Esophagus muscularis mucosa (tissue), 4 donors: ENCODE results near the gene CDC6. TPM values are rescaled to one million over a fixed set of nuclear protein-coding genes. Genes with fewer than 3 reads are reported as not detected.

ENCODE experiments used
- DNase-seq: peaks from one replicate; pipeline ENCODE4 v3.0.0-alpha.2; 2017; ENCODE audit errors: extremely low spot score
- H3K27ac ChIP-seq, 4 donors: fragments of 200-600 bp; sonication (generic); replicated peaks in 1 of 4; 1 replicate in 3 of 4; 2 replicates in 1 of 4; pipeline ENCODE4 v1.5.1; 2016 to 2019; ENCODE audit warnings: mild to moderate bottlenecking in 1 of 4
- H3K27me3 ChIP-seq, 4 donors: fragments of 200-600 bp; sonication (generic); one replicate each; pipeline versions ENCODE4 v1.5.1 to v1.6.0; 2016 to 2019
- H3K36me3 ChIP-seq, 4 donors: fragments of 200-600 bp; sonication (generic); one replicate each; pipeline ENCODE4 v1.5.1; 2016 to 2019
- H3K4me1 ChIP-seq, 4 donors: fragments of 200-600 bp; sonication (generic); one replicate each; pipeline ENCODE4 v1.5.1; 2016 to 2019
- H3K4me3 ChIP-seq, 4 donors: fragments of 200-600 bp; sonication (generic); 1 replicate in 2 of 4; 2 replicates in 2 of 4; pipeline ENCODE4 v1.5.1; 2016 to 2019; ENCODE audit warnings: mild to moderate bottlenecking in 4 of 4, moderate library complexity in 1 of 4
- H3K9me3 ChIP-seq, 4 donors: fragments of 200-600 bp; sonication (generic); 1 replicate in 3 of 4; 2 replicates in 1 of 4; pipeline ENCODE4 v1.5.1; 2016 to 2019
- CTCF ChIP-seq, 3 experiments: fragments of 200-600 bp in 2 of 3; fragments of 450-650 bp in 1 of 3; sonication (generic) in 2 of 3; IDR thresholded peaks; one replicate each; pipeline ENCODE4 v1.5.1; 2017 to 2019; ENCODE audit warnings: antibody characterized with exemption in 3 of 3, mild to moderate bottlenecking in 2 of 3, moderate library complexity in 1 of 3
- EP300 ChIP-seq: sonication (generic); formaldehyde crosslinking; IDR thresholded peaks from one replicate; pipeline ENCODE4 v1.6.1; 2017; ENCODE audit warnings: antibody characterized with exemption
- POLR2A ChIP-seq: fragments of 450-650 bp; IDR thresholded peaks from one replicate; pipeline ENCODE4 v1.6.1; 2017; ENCODE audit warnings: antibody characterized with exemption, moderate library complexity, mild to moderate bottlenecking, low read depth
- POLR2AphosphoS5 ChIP-seq, 2 donors: sonication (generic); formaldehyde crosslinking; IDR thresholded peaks; one replicate each; pipeline ENCODE4 v1.6.1; 2017; ENCODE audit warnings: antibody characterized with exemption in 2 of 2
- WGBS: methylation state at CpG from one replicate; pipeline ENCODE4 v1.1.5; 2018; 5-methylcytosine and 5-hydroxymethylcytosine counted together
- intact Hi-C: fragments of 100-400 bp; cut with DNase I; formaldehyde crosslinking; loops from one replicate; pipeline ENCODE4 v1.15.1; 2023
- total RNA-seq, 4 donors: library from RNA; depleted of rRNA; stranded (reverse); fragments of >200 nt; gene quantifications; one replicate each; pipeline versions ENCODE4 v1.1.0 to v1.2.1, GENCODE V29; 2016

CDC6 gene
- total RNA-seq, 4 donors from 2014 or later: 0.32 to 0.83 (median 0.44) TPM

GRCh38 chr17:40340327-40340726 lies 52.6 kb downstream of the CDC6 start:
- no peak for TF ChIP-seq POLR2A
- no peak for TF ChIP-seq POLR2AphosphoS5 (IDR thresholded peaks at IDR 0.05)
- no peak for TF ChIP-seq CTCF (IDR thresholded peaks at IDR 0.05)
- no peak for TF ChIP-seq EP300
- peaks cover 52 to 87% (median 84%) of the 10 kb centered on the region in 4 donors for H3K4me1 ChIP-seq
- no peak for DNase-seq
- H3K36me3 ChIP-seq: no peaks in the 10 kb centered on the region
- 100% methylated on average over 1 of the region's 1 CpG for WGBS
- no peak overlapping the region for H3K4me3 ChIP-seq
- H3K27me3 ChIP-seq: no peaks in the 10 kb centered on the region
- no peaks in the 10 kb centered on the region for H3K9me3 ChIP-seq
- intact Hi-C loops: no loop called here
- H3K27ac ChIP-seq: peak overlapping the region; percentile 96 to 98 (median 96)

GRCh38 chr17:40340880-40341807 lies 53.5 kb downstream of the CDC6 start:
- TF ChIP-seq POLR2A (peak; percentile 60), EP300 (no peak), CTCF (IDR thresholded peaks at IDR 0.05) (peak in 2 of 3 experiments; percentile 8 to 26), POLR2AphosphoS5 (IDR thresholded peaks at IDR 0.05) (peak; percentile 93)

GRCh38 chr17:40341808-40342503 lies 54.3 kb downstream of the CDC6 start:
- no peak for DNase-seq
- no peaks in the 10 kb centered on the region for H3K27me3 ChIP-seq
- intact Hi-C loops: loop anchor here (2.0 kb wide), 1 partner anchor 25 kb away; no protein-coding TSS in a partner anchor
- WGBS: under 1% methylated on average over 30 of the region's 55 CpGs
- peaks cover 62 to 87% (median 84%) of the 10 kb centered on the region in 4 donors for H3K4me1 ChIP-seq
- no peaks in the 10 kb centered on the region for H3K36me3 ChIP-seq
- H3K9me3 ChIP-seq: no peaks in the 10 kb centered on the region
- H3K27ac ChIP-seq: peak overlapping the region; percentile 96 to 98 (median 96)
- no peak for TF ChIP-seq EP300
- TF ChIP-seq POLR2A: peak; percentile 45
- TF ChIP-seq POLR2AphosphoS5 (IDR thresholded peaks at IDR 0.05): peak; percentile 63 to 83
- peak overlapping the region; percentile 87 to 97 (median 92) for H3K4me3 ChIP-seq

More at GRCh38 chr17:40340880-40341807, 53.5 kb downstream of the CDC6 start:
- DNase-seq: peak; percentile 97
- Histone ChIP-seq H3K9me3 (no peaks in the 10 kb centered on the region), H3K27ac (peak overlapping the region; percentile 96 to 98 (median 96)), H3K36me3 (no peaks in the 10 kb centered on the region), H3K27me3 (no peaks in the 10 kb centered on the region), H3K4me3 (peak overlapping the region; percentile 87 to 97 (median 92)), H3K4me1 (peaks cover 53 to 87% (median 84%) of the 10 kb centered on the region in 4 donors)
- 0% methylated on average over 4 of the region's 55 CpGs for WGBS
- intact Hi-C loops: no loop called here

- intact Hi-C loops: loop anchor here (2.0 kb wide), 1 partner anchor 26 kb away; no protein-coding TSS in a partner anchor
- peaks cover 66 to 87% (median 84%) of the 10 kb centered on the region in 4 donors for H3K4me1 ChIP-seq
- TF ChIP-seq CTCF (IDR thresholded peaks at IDR 0.05) (no peak), POLR2A (no peak), EP300 (no peak), POLR2AphosphoS5 (IDR thresholded peaks at IDR 0.05) (no peak)
- DNase-seq: no peak
- no peaks in the 10 kb centered on the region for H3K36me3 ChIP-seq
- H3K27ac ChIP-seq: peak overlapping the region; percentile 96 to 98 (median 96)
- peak overlapping the region; percentile 87 to 97 (median 92) for H3K4me3 ChIP-seq
- no peaks in the 10 kb centered on the region for H3K27me3 ChIP-seq
- H3K9me3 ChIP-seq: no peaks in the 10 kb centered on the region
- 4% methylated on average over 13 of the region's 38 CpGs for WGBS
These were observed 55.0 kb downstream of the CDC6 start for GRCh38 chr17:40342504-40343218.
